Body of pancreas (tissue), 4 donors: ENCODE data around the gene TBXT. TPM values are rescaled to one million over a fixed set of nuclear protein-coding genes. Genes with fewer than 3 reads are reported as not detected.
"Not testable (repeated sequence)": the region's sequence is repeated elsewhere in the genome, so short reads cannot be mapped to it uniquely, and the experiment has no call there.

Experiments used
- ATAC-seq: fragments of 150-250 bp; one replicate; pipeline ENCODE4 v1.9.1; 2016
- DNase-seq, 4 donors: peaks; one replicate each; pipeline ENCODE4 v3.0.0-alpha.2; 2019
- H3K27ac ChIP-seq, 4 donors: fragments of 200-600 bp; sonication (generic); 1 replicate in 3 of 4; 2 replicates in 1 of 4; pipeline versions ENCODE4 v1.5.1 to v1.6.1; 2016 to 2019; ENCODE audit warnings: mild to moderate bottlenecking in 1 of 4, mixed read lengths in 1 of 4, moderate library complexity in 1 of 4
- H3K27me3 ChIP-seq, 2 donors: fragments of 200-600 bp; sonication (generic); one replicate each; pipeline ENCODE4 v1.6.0; 2016; ENCODE audit warnings: mild to moderate bottlenecking in 1 of 2
- H3K36me3 ChIP-seq, 2 donors: fragments of 200-600 bp; sonication (generic); replicated peaks in 1 of 2; 2 replicates each; pipeline ENCODE4 v1.5.1; 2016; ENCODE audit warnings: low read depth in 2 of 2; ENCODE audit not compliant: insufficient read depth in 1 of 2
- H3K4me1 ChIP-seq: fragments of 200-600 bp; sonication (generic); one replicate; pipeline ENCODE4 v1.6.0; 2016
- H3K4me3 ChIP-seq, 2 donors: fragments of 200-600 bp; sonication (generic); 1 replicate in 1 of 2; 2 replicates in 1 of 2; pipeline ENCODE4 v1.5.1; 2016 to 2019
- H3K9me3 ChIP-seq, 3 donors: fragments of 200-600 bp; sonication (generic); 1 replicate in 2 of 3; 2 replicates in 1 of 3; pipeline ENCODE4 v1.5.1; 2016
- CTCF ChIP-seq, 7 experiments: fragments of 450-650 bp in 4 of 7; fragments of 200-600 bp in 3 of 7; sonication (generic) in 3 of 7; IDR thresholded peaks; one replicate each; pipeline ENCODE4 v1.5.1; 2016 to 2019; ENCODE audit warnings: antibody characterized with exemption in 7 of 7
- POLR2A ChIP-seq, 3 donors: fragments of 450-650 bp; IDR thresholded peaks; one replicate each; pipeline ENCODE4 v1.6.1; 2016; ENCODE audit warnings: antibody characterized with exemption in 3 of 3, mild to moderate bottlenecking in 2 of 3
- WGBS, 2 donors: methylation state at CpG; one replicate each; pipeline ENCODE4 v1.1.5; 2017; 5-methylcytosine and 5-hydroxymethylcytosine counted together
- intact Hi-C: fragments of 100-400 bp; cut with DNase I; formaldehyde crosslinking; loops from one replicate; pipeline ENCODE4 v1.15.1; 2023
- total RNA-seq, 2 donors: library from RNA; depleted of rRNA; stranded (reverse); fragments of >200 nt; gene quantifications; one replicate each; pipeline ENCODE4 v1.1.0, GENCODE V29; 2016

The TBXT gene
- total RNA-seq, 2 donors from 2014 or later, result not detected

DNA sequence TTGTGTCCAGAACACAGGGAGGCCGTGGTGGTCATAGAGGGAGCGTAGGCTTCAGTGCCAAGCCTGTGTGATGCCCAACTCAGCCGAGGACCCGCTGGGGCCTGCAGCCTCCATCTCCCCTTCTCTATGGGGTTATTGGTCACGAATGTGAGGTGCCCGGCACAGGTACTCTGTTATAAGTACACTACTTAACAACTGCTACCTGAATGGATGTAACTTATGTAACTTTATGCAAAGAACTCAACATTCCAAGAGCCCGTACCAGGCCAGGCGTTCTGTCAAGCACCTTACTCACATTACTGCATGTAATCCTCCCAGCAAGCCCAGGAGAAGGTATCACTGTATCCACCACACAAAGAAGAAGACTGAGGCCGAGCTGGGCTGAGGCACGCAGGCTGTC is 24.5 kb upstream of the TBXT start:
- DNase-seq (no peak), ATAC-seq (no peak)
- H3K4me1 ChIP-seq, result peaks cover 9% of the 10 kb centered on the region
- no peak overlapping the region for H3K4me3 ChIP-seq
- H3K27ac ChIP-seq, result no peak overlapping the region
- H3K27me3 ChIP-seq, result no peaks in the 10 kb centered on the region
- H3K36me3 ChIP-seq, result no peaks in the 10 kb centered on the region
- H3K9me3 ChIP-seq, result no peaks in the 10 kb centered on the region
- 89 to 91% methylated on average over 10 of the region's 10 CpGs for WGBS, 2 donors
- intact Hi-C loops, result no loop called here
- TF ChIP-seq CTCF (IDR thresholded peaks at IDR 0.05), result no peak

- DNase-seq, result no peak
- WGBS, 2 donors, result 65 to 71% methylated on average over 6 of the region's 6 CpGs
- Histone ChIP-seq H3K4me1 (no peaks in the 10 kb centered on the region), H3K4me3 (no peak overlapping the region), H3K36me3 (no peaks in the 10 kb centered on the region), H3K27me3 (no peaks in the 10 kb centered on the region), H3K27ac (no peak overlapping the region), H3K9me3 (no peaks in the 10 kb centered on the region)
- ATAC-seq, result no peak
- TF ChIP-seq CTCF (IDR thresholded peaks at IDR 0.05), result no peak
- TF ChIP-seq POLR2A (IDR thresholded peaks at IDR 0.05), result no peak
- intact Hi-C loops, result no loop called here
Observed at GRCh38 chr6:166179704-166180103, 12.1 kb upstream of the TBXT start.

- Histone ChIP-seq H3K9me3 (no peaks in the 10 kb centered on the region), H3K27ac (no peak overlapping the region), H3K36me3 (no peaks in the 10 kb centered on the region), H3K27me3 (no peaks in the 10 kb centered on the region), H3K4me3 (no peak overlapping the region), H3K4me1 (peaks cover 9% of the 10 kb centered on the region)
- no peak for ATAC-seq
- intact Hi-C loops, result no loop called here
- no peak for DNase-seq
- TF ChIP-seq POLR2A (IDR thresholded peaks at IDR 0.05), result no peak
- 38 to 50% methylated on average over 2 of the region's 2 CpGs for WGBS, 2 donors
Observed at GRCh38 chr6:166176106-166176505, 8.5 kb upstream of the TBXT start.

DNA sequence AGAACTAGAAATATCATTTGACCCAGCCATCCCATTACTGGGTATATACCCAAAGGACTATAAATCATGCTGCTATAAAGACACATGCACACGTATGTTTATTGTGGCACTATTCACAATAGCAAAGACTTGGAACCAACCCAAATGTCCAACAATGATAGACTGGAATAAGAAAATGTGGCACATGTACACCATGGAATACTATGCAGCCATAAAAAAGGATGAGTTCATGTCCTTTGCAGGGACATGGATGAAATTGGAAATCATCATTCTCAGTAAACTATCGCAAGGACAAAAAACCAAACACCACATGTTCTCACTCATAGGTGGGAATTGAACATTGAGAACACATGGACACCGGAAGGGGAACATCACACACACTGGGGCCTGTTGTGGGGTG is 7.4 kb upstream of the TBXT start:
- H3K4me3 ChIP-seq, DNase-seq, H3K9me3 ChIP-seq, H3K27ac ChIP-seq, ATAC-seq, H3K36me3 ChIP-seq, H3K4me1 ChIP-seq, H3K27me3 ChIP-seq, intact Hi-C loops: not testable (repeated sequence)
- 82 to 98% methylated on average over 3 of the region's 3 CpGs for WGBS, 2 donors

GRCh38 chr6:166174031-166174430 is 6.4 kb upstream of the TBXT start:
- DNase-seq (no peak), ATAC-seq (no peak)
- 27 to 30% methylated on average over 5 of the region's 5 CpGs for WGBS, 2 donors

More at GRCh38 chr6:166174031-166174430, 6.4 kb upstream of the TBXT start:
- TF ChIP-seq POLR2A (IDR thresholded peaks at IDR 0.05) (no peak), CTCF (IDR thresholded peaks at IDR 0.05) (no peak)
- H3K9me3 ChIP-seq, result no peaks in the 10 kb centered on the region
- no peaks in the 10 kb centered on the region for H3K36me3 ChIP-seq
- no peaks in the 10 kb centered on the region for H3K27me3 ChIP-seq
- intact Hi-C loops, result no loop called here
- peaks cover 15% of the 10 kb centered on the region for H3K4me1 ChIP-seq
- no peak overlapping the region for H3K4me3 ChIP-seq
- no peak overlapping the region for H3K27ac ChIP-seq
